NCI-H187 (cell line): Measurements from ENCODE around the gene C1orf226.
A peak's percentile ranks its signal among the peaks of the same experiment; 100 is the strongest.

Source experiments
- DNase-seq, 2 experiments: peaks; one replicate each; lab custom pipeline; 2025; lab: John Stamatoyannopoulos, UW

Gene C1orf226

DNA sequence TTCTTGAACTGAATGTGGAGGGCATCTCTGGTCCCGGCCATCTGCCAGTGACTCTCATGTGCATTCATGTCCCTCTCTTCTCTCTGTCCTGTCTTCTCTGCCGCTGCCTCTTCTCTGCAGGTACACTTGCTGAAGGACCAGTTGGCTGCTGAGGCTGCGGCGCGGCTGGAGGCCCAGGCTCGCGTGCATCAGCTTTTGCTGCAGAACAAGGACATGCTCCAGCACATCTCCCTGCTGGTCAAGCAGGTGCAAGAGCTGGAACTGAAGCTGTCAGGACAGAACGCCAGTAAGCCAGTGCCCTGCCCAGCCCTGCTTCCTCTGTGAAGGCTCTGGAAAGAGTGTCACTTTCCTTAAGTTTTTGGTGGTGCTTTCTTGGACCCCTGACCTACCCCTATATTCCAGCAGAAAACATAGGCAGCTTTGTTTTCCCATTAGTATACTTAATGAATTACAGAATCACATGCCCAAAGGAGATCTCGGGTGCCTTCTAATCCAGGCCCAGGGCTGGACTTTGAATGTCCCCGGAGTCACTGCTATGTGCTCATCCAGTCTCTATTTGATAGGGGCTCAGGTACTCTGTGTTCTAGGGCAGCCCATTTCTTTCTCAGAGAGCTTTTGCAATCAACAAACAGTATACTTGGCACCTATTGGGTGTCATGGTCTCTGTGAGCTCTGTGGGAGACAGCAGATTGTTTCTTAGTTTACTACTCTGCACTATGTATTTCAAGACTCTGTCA, 16.1 kb upstream of the C1orf226 start:
- DNase-seq = no peak

DNA sequence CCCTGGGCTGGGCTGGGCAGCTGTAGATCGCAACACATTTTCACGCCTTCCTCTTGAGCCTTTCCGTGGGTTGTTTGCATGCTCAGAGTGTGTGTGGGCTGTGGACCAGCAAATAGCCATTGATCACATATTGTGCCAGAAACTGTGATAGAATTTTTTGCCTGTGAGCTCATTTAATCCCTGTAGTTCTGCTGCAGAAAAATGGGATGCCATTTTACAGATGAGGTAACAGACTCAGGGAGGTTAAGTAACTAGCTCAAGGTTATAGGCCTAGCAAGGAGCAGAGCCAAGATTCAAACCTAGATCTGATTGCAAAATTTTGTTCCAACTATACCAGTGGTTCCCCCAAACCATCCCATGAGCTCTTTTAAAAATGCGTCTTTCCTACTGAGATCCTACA, 15.4 kb upstream of the C1orf226 start:
- DNase-seq = no peak

DNA sequence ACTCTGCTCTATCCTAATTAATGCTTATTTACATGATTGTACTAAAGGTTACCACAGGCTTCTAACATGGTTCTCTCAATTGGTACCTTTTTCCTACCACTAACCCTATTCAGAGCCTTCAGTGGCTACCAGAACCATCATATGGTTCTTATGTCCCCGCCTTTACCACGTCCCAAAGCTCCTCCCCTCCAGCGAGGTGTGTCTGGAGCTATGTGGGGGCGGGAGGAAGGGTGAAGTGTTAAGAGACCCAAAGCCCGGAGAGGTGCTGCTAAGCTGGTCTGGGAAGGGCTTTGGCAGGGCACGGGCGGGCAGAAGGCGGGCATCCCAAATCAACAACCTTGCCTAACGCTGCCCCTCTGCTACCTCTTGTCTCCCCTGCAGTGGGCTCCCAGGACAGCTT, 14.9 kb upstream of the C1orf226 start:
- DNase-seq = no peak

DNA sequence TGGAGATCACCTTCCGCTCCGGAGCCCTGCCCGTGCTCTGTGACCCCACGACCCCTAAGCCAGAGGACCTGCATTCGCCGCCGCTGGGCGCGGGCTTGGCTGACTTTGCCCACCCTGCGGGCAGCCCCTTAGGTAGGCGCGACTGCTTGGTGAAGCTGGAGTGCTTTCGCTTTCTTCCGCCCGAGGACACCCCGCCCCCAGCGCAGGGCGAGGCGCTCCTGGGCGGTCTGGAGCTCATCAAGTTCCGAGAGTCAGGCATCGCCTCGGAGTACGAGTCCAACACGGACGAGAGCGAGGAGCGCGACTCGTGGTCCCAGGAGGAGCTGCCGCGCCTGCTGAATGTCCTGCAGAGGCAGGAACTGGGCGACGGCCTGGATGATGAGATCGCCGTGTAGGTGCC, 14.5 kb upstream of the C1orf226 start:
- DNase-seq = no peak

DNA sequence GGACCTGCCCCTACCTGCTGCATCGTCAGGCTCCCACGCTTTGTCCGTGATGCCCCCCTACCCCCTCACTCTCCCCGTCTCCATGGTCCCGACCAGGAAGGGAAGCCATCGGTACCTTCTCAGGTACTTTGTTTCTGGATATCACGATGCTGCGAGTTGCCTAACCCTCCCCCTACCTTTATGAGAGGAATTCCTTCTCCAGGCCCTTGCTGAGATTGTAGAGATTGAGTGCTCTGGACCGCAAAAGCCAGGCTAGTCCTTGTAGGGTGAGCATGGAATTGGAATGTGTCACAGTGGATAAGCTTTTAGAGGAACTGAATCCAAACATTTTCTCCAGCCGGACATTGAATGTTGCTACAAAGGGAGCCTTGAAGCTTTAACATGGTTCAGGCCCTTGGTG, 13.8 kb upstream of the C1orf226 start:
- DNase-seq = no peak

DNA sequence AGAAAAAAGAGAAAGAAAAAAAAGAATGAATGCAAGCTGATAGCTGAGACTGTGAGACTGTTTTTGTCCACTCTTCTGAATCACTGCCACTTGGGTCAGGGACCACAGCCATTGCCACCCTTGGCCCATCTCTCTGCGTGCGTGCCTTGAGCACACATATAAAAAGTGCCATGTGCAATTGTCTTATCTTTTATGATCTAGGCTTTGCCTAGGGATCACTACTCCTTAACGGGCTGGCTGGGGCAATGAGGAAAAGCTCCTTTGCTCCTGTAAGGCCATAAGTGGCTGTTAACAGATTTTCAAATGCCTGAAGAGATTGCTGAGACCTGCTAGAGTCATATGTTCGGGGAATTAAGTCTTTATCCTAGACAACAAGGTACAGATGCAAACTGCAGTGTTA, 13.1 kb upstream of the C1orf226 start:
- no peak for DNase-seq

DNA sequence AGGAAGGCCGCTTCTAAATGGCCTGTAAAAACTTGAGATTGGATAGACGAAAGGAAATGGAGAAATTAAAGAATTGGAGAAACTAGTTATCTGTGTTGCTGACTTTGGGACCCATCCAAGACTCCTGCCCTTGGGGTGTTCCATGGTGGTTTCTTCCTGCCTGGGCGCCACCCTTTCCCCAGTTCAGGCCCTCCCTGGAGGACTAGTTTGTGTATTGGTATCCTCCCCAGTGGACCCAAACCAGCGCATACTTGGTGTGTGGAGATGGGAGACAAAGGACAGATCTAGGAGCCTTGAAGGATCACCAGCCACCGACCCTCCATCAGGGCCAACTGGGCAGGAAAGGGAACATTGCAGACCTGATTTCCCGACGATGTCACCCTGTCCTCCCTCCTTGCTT, 12.0 kb upstream of the C1orf226 start:
- no peak for DNase-seq

DNA sequence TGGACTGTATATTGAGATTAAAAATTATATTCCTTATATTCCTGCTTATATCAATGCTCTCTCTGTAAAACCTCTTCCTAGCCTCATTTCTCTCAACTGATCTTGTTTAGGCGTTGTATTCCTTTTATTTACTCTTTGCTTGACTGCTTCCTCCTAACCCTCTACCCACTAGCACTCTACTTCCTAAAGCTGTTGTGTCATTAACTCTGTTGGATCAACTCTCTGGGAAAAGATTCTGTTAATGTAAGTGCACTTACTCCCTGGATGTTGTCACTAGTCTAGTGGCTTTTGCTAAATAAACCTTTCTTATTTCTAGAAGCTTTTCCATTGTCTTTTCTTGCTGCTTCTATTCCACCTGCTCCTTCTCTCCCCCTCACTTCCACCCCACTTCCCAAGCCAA, 11.4 kb upstream of the C1orf226 start:
- DNase-seq = peak; percentile 20 to 44

DNA sequence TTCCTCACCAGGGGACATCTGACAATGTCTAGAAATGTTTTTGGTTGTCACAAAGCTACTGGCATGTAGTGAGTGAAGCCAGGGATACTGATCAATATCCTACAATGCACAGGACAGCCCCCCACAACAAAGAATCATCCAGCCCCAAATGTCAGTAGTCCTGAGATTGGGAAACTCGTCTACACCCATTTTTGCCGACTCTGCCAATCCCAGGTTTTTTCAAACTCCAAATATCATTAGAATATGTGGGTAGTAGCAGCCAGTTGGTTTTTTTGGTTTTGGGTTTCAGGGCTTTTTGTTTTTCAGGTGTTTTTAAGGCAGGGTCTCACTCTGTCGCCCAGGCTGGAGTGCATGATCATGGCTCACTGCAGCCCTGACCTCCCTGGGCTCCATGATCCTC, 10.8 kb upstream of the C1orf226 start:
- no peak for DNase-seq

DNA sequence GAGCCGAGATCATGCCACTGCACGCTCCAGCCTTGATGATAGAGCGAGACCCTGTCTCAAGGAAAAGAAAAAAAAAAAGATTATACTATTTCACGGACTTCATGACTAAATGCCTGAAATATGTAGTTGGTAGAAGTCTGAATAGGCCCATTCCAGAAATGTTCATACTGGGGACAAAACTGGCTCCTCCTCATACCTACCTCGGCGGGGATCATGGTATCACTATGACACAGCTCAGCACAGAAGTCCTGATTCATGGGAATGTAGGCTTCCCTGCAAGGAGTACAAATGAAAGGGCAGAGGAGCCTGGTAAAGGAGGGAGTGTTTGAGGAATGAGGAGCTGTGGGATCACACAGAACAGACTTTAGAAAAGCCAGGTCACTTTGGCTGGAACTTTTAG, 9.9 kb upstream of the C1orf226 start:
- no peak for DNase-seq

DNA sequence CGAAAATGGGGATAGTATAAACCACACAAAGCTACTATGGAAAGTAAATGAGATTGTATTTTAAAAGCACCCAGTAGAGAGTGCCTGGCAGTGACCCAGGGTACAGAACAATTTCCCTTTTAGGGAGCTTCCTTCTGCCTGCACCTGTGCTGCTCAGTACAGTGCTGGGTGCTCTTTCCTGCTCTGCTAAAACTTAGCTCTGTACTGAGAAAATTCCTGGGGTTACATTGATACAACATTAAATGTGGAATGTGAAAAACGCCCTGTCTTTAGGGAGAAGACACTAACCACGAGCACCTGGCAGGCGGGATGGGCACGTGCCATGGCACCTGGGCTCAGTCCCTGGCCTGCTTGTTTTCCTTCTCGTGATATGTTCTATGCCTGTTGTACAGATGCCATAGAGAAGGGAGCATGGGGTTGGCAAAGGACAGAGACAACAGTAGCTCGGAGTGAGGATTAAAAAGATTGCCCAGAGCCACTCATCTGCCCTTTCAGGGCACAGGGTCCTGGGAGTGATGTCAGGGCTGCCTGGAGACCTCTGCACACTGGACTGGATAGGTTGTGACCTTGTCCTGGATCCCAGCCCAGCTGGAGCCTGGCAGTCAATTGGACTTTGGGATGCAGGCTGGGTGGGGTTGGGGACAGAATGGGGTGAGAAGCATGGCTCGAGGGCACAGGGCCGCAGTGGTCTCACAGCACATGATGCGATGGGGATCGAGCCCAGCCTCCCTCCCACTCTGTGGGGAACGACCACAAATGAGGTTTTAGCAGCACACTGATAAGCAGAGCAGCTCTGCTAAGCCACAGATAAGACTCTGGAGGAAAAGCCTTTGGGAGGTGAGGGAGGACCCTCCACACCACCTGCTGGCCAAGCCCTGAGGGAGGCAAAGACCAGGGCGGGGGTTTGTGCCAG, 9.1 kb upstream of the C1orf226 start:
- no peak for DNase-seq

DNA sequence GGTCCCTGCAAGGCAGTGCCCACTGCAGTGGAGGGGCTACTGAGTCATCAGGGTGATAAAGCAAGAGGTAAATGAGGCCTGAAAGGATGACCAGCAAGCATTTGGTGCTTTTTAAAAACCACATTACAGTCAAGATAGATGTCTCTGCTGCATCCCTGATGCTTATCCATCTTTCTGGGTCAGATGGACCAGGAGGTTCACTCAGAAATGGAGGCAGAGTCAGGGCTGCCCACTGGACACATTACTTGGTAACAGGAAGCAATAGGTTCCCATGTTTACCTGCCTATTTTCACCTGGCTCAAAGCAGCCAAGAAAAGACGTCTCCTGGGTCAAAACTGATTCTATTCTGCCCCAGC, 8.5 kb upstream of the C1orf226 start:
- DNase-seq = no peak

DNA sequence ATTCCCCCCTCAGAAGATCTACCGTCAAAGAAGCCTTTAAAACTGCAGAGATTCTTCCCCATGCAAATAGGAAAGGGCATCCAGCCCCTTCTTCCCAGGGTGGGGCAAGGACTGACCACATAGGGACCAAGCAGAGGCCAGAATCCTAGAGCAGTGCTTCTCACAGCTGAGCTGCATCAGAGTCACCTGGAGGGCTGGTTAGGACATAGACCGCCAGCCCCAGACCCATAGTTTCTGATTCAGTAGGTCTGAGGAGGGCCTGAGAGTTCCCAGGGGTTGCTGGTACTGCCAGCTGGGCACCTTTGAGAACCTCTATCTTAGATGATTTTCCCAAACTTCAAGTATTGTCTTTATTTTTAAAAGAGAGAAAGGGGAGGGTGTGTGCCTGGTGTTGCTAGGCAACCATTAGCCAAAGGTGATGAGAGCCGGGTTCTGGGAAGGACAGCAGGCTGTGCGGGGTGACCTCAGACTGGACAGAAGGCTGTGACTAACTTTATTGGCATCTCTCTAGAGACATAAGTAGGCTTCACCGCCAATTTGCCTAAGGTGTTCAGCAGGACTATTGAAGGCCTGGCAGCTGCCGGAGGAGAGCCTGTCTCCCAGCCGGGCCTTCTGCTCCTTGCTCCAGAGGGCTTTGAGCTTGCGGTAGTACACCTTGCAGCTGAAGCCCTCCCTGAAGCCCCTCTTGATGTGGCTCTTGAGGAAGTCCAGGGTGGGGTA, 7.8 kb upstream of the C1orf226 start:
- DNase-seq = no peak

DNA sequence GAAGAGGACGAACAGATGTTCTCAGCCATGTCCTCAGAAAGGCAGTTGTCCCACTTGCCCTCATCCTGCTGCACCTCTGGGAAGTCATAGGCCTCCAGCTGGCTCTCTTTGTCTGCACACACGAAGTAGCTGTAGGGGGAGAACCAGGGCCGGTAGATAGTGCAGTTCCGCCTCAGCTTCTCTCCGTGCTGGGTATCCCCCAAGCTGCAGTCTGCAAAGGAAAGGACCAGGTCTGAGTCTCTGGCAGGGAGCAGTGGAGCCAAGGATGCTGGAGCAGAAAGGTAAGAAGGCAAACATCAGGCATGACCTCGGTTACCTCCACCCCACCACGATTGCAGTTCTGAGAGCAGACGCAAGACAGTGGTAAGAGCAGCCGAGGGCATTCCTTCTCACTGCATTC, 7.1 kb upstream of the C1orf226 start:
- DNase-seq = no peak

DNA sequence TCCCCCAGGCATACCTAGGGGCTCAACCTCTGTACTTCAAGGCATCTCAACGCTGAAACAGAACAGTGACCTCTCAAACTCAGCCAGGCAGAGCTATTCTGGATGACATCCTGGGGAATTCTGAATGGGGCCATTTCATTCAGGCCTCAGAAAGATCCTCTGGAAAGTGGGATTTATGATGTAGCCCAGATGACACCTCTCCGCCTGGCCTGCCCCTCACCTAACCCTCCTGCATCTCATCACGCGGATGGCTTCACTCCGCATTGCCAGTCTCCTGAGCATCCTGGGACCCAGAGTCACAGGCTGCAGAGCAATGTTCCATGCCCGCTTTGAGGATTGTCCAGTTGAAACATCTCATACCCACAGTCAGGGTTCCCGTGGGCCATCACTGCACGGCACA, 6.1 kb upstream of the C1orf226 start:
- DNase-seq = no peak

DNA sequence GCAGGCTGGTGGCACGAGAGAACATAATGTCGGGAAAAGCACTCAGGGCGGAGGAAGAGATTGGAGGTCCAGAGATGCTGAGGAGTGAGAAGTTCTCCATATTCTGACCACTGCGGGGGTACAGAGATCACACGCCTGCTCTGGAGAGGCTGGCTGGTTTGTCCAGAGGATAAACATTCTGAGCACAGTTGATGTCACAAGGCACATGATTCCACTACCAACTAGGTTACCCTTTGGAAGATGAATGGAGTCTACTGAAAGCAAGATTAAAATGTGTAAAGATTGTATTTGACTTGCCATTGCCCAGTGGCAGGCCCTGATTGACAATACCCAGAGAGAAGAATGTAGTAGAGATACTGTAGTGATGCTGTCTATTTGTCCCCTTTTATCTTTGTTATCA, 4.8 kb upstream of the C1orf226 start, which contains the start of gene SPATA46:
TSS of gene SPATA46 (minus strand) at position 164 of the 400 bp plus-strand sequence. CDS start at position 100, 64 bp downstream.
- no peak for DNase-seq

DNA sequence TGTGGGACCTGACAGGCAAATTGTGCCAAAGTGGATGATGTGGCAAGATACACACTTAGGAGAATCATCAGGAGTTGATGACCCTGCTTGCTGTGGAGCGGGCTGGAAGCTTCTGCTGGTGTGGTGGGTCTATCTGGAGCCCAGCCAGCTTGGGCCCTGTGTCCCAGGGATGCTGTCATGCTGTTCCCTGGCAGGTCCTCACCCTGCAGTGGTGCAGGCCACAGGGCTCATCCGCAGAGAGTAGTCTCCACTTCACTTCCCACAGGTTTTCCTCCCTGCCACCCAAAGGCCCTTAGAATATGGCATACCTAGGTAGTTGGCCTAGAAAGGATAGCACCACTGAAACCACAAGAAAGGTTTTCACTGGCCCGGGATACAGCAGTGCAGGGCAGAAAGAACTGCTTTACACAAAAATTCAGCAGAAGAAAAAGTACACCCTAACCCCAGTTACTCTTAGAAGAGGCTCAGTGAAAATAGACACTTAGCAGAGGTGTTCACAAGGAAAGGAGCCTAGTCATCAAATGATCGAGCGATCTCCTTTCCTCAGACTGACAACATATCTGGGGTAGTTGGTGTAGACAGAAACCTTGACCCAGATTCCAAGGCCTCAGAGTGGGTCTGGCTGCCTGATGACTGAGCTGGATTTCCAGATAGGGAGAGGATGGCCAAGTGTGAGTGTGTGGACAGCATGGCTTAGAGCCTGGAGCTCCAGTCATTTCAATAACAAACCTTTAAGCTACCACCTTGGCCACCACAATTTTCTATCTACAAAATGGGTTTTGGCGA, 1.3 kb upstream of the C1orf226 start:
- DNase-seq = no peak

DNA sequence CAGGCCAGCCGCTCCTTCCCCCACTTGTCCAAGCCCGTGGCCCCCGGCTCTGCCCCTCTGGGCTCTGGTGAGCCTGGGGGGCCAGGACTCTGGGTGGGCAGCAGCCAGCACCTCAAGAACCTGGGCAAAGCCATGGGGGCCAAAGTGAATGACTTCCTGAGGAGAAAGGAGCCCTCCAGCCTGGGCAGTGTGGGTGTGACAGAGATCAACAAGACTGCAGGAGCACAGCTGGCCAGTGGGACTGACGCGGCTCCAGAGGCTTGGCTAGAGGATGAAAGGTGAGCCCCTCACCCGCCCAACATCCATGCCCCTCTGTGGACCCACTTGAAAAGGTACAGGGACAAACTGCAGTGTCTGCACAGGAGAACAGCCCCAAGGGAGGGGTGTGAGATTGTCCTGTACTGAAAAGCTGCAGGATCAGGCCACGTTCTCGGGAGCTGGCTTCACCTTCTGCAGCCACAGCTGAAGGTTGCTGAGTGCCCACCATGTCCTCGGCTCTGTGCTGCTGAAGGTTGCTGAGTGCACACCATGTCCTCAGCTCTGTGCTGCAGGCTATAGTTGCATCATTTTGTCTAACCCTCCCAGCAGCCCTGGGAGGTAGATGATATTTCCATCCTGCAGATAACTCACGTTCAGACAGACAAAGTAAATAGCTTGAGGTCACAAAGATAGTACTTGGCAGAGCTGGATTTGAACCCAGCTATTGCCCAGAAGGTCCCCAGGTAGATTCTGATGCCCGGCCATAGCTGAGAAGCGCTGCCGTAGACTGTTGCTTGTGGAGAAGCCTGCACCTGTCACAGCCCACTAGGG, 618 bp downstream of the C1orf226 start:
- DNase-seq = no peak

DNA sequence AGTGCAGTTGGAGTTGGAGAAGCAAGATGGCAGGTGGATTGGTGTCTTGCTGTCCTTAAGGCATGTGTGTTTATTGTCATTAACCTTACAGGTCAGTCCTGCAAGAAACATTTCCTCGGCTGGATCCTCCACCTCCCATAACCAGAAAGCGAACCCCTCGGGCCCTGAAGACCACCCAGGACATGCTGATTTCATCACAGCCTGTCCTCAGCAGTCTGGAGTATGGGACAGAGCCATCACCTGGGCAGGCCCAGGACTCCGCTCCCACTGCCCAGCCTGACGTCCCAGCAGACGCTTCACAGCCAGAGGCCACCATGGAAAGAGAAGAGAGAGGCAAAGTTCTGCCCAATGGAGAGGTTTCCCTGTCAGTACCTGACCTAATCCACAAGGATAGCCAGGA, 1.6 kb downstream of the C1orf226 start:
- DNase-seq = no peak

DNA sequence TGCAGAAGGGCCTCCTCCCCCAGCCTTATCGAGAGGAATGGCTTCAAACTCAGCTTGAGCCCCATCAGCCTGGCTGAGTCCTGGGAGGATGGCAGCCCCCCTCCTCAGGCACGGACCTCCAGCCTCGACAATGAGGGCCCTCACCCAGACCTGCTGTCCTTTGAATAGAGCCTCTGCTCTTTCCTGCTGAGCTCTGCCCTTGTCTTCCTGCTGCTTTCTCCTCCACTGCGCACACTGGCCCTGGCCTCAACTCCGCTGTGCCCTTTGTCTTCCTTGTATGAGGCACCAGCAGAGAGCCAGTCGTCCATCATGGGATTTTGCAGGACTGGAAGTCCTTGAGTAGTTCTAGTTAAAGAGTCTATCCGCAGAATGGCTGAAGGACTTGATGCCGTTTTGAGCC, 2.0 kb downstream of the C1orf226 start:
- DNase-seq = no peak

DNA sequence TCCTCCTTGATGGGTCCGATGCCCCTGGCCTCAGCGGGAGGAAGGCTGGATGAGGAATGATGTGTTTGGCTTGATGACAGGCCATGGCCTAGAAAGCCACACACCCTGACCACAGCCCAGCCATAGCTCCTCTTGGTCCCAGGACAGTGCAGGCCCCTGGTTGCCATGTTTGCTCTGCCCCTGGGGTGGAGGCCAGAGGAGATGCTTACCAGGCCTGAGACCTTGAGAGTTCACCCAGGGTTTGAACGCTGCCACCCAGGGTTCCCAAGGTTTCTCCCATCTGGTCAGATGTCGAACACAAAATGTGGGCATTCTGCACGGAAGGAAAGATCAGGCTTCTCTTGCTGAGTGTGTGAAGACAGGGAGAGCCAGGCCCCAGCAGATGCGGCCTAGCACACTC, 2.6 kb downstream of the C1orf226 start:
- DNase-seq = no peak
